ENCODE data around the gene SCCPDH.

DNA sequence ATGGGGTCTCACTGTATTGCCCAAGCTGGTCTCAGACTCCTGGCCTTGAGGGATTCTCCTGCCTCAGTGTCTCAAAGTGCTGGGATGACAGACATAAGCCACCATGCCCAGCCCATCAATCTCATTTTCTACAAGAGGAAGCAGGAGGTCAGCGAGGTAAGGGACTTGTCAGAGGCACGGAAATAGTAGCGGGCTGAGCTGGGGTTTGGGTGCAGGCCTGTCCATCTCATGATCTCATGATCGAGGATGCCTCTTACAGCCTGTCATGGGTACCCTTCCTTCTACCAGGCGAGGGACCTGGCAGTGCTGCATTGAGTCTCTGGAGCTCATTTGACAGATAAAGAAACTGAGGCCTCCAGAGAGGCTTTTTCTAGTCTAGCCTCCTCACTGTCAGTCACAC lies 28.5 kb upstream of the SCCPDH start:
- no peak for TF ChIP-seq FOXJ3 (CRISPR knock-in tag; IDR thresholded peaks at IDR 0.05)
- no peak for TF ChIP-seq TAF1 (IDR thresholded peaks at IDR 0.05; ENCODE audit: borderline replicate concordance, low read depth, low read length)
- TF ChIP-seq, protein P1, sequence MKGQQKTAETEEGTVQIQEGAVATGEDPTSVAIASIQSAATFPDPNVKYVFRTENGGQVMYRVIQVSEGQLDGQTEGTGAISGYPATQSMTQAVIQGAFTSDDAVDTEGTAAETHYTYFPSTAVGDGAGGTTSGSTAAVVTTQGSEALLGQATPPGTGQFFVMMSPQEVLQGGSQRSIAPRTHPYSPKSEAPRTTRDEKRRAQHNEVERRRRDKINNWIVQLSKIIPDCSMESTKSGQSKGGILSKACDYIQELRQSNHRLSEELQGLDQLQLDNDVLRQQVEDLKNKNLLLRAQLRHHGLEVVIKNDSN (IDR thresholded peaks at IDR 0.05; ENCODE audit: borderline replicate concordance, low read depth) = no peak
- TF ChIP-seq, protein P2, sequence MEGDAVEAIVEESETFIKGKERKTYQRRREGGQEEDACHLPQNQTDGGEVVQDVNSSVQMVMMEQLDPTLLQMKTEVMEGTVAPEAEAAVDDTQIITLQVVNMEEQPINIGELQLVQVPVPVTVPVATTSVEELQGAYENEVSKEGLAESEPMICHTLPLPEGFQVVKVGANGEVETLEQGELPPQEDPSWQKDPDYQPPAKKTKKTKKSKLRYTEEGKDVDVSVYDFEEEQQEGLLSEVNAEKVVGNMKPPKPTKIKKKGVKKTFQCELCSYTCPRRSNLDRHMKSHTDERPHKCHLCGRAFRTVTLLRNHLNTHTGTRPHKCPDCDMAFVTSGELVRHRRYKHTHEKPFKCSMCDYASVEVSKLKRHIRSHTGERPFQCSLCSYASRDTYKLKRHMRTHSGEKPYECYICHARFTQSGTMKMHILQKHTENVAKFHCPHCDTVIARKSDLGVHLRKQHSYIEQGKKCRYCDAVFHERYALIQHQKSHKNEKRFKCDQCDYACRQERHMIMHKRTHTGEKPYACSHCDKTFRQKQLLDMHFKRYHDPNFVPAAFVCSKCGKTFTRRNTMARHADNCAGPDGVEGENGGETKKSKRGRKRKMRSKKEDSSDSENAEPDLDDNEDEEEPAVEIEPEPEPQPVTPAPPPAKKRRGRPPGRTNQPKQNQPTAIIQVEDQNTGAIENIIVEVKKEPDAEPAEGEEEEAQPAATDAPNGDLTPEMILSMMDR (IDR thresholded peaks at IDR 0.05) = no peak
- TF ChIP-seq, protein P3, sequence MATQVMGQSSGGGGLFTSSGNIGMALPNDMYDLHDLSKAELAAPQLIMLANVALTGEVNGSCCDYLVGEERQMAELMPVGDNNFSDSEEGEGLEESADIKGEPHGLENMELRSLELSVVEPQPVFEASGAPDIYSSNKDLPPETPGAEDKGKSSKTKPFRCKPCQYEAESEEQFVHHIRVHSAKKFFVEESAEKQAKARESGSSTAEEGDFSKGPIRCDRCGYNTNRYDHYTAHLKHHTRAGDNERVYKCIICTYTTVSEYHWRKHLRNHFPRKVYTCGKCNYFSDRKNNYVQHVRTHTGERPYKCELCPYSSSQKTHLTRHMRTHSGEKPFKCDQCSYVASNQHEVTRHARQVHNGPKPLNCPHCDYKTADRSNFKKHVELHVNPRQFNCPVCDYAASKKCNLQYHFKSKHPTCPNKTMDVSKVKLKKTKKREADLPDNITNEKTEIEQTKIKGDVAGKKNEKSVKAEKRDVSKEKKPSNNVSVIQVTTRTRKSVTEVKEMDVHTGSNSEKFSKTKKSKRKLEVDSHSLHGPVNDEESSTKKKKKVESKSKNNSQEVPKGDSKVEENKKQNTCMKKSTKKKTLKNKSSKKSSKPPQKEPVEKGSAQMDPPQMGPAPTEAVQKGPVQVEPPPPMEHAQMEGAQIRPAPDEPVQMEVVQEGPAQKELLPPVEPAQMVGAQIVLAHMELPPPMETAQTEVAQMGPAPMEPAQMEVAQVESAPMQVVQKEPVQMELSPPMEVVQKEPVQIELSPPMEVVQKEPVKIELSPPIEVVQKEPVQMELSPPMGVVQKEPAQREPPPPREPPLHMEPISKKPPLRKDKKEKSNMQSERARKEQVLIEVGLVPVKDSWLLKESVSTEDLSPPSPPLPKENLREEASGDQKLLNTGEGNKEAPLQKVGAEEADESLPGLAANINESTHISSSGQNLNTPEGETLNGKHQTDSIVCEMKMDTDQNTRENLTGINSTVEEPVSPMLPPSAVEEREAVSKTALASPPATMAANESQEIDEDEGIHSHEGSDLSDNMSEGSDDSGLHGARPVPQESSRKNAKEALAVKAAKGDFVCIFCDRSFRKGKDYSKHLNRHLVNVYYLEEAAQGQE (IDR thresholded peaks at IDR 0.05; ENCODE audit: low read depth, low read length) = no peak
- TF ChIP-seq EP300 (IDR thresholded peaks at IDR 0.05; ENCODE audit: borderline replicate concordance in 1 of 2, low read depth in 1 of 2, low read length in 1 of 2) = no peak
- no peak for TF ChIP-seq TCF12 (IDR thresholded peaks at IDR 0.05)
- no peak for TF ChIP-seq RAD21 (IDR thresholded peaks at IDR 0.05; ENCODE audit: low read length)
- TF ChIP-seq POLR2AphosphoS5 (IDR thresholded peaks at IDR 0.05; ENCODE audit: low read depth, low read length) = no peak
- no peak for TF ChIP-seq JUND (IDR thresholded peaks at IDR 0.05)
- TF ChIP-seq RFX5 (IDR thresholded peaks at IDR 0.05; ENCODE audit: low read length) = no peak
